HepG2 (cell line): ENCODE data around the gene MEIS1. TPM values are rescaled to one million over a fixed set of nuclear protein-coding genes. Genes with fewer than 3 reads are reported as not detected.

Experiments used
- BRD4 ChIP-seq: sonication (generic); formaldehyde crosslinking; IDR thresholded peaks from 2 replicates; pipeline ENCODE4 v1.4.0; 2020; ENCODE audit warnings: missing genetic modification reagents
- CENPBD1 ChIP-seq: sonication (generic); formaldehyde crosslinking; IDR thresholded peaks from 2 replicates; pipeline ENCODE4 v1.8.0; 2022; ENCODE audit warnings: missing genetic modification reagents, low read depth, mild to moderate bottlenecking, borderline replicate concordance
- DBP ChIP-seq: sonication (generic); formaldehyde crosslinking; IDR thresholded peaks from 2 replicates; pipeline ENCODE4 v1.4.0; 2020; ENCODE audit warnings: missing genetic modification reagents; ENCODE audit errors: not compliant biosample characterization
- ERF ChIP-seq: IDR thresholded peaks from 2 replicates; pipeline ENCODE4 v1.6.1; 2018; ENCODE audit warnings: missing biosample characterization, missing genetic modification reagents
- FOXK1 ChIP-seq: sonication (generic); formaldehyde crosslinking; IDR thresholded peaks from 2 replicates; pipeline ENCODE4 v1.4.0; 2020; ENCODE audit warnings: low read depth, missing genetic modification reagents, borderline replicate concordance
- GATAD2A ChIP-seq: IDR thresholded peaks from 2 replicates; pipeline ENCODE4 v1.6.1; 2016
- GZF1 ChIP-seq: sonication (generic); formaldehyde crosslinking; IDR thresholded peaks from 2 replicates; pipeline ENCODE4 v1.5.1; 2020; ENCODE audit warnings: mild to moderate bottlenecking, missing genetic modification reagents
- IKZF4 ChIP-seq: sonication (generic); formaldehyde crosslinking; IDR thresholded peaks from 2 replicates; pipeline ENCODE4 v1.5.1; 2020; ENCODE audit warnings: borderline replicate concordance, mild to moderate bottlenecking, low read depth, missing genetic modification reagents; ENCODE audit errors: not compliant biosample characterization
- KDM4B ChIP-seq: sonication (generic); formaldehyde crosslinking; IDR thresholded peaks from 2 replicates; pipeline ENCODE4 v1.4.0; 2020; ENCODE audit warnings: missing genetic modification reagents
- PAF1 ChIP-seq: IDR thresholded peaks from 2 replicates; pipeline ENCODE4 v1.6.1; 2016; ENCODE audit warnings: missing genetic modification reagents, missing compliant biosample characterization
- PBX3 ChIP-seq: sonication (generic); formaldehyde crosslinking; IDR thresholded peaks from 2 replicates; pipeline ENCODE4 v1.8.1; 2023; ENCODE audit warnings: missing genetic modification reagents, inconsistent platforms, borderline replicate concordance
- RARG ChIP-seq: sonication (generic); formaldehyde crosslinking; IDR thresholded peaks from 2 replicates; pipeline ENCODE4 v1.4.0; 2020; ENCODE audit warnings: low read depth, mild to moderate bottlenecking, missing genetic modification reagents
- RFXANK ChIP-seq: IDR thresholded peaks from 2 replicates; pipeline ENCODE4 v1.6.1; 2016
- SOX6 ChIP-seq, 2 experiments: fragments of 450-650 bp in 1 of 2; sonication (generic) in 1 of 2; formaldehyde crosslinking in 1 of 2; IDR thresholded peaks; 2 replicates each; pipeline versions ENCODE4 v1.4.0 to v1.6.1; 2017 to 2020; ENCODE audit warnings: antibody characterized with exemption in 1 of 2, mild to moderate bottlenecking in 1 of 2, missing genetic modification reagents in 1 of 2
- TEAD3 ChIP-seq: optimal IDR thresholded peaks from 2 replicates; pipeline ENCODE3; 2016; ENCODE audit warnings: borderline replicate concordance
- THAP9 ChIP-seq: sonication (generic); formaldehyde crosslinking; IDR thresholded peaks from 2 replicates; pipeline ENCODE4; 2020; ENCODE audit warnings: missing genetic modification reagents, mild to moderate bottlenecking, borderline replicate concordance
- ZFP36L1 ChIP-seq: sonication (generic); formaldehyde crosslinking; IDR thresholded peaks from 2 replicates; pipeline ENCODE4 v1.8.0; 2022; ENCODE audit warnings: mild to moderate bottlenecking, missing genetic modification reagents, moderate library complexity
- ZMYM2 ChIP-seq: sonication (generic); formaldehyde crosslinking; IDR thresholded peaks from 2 replicates; pipeline ENCODE4 v1.8.0; 2022; ENCODE audit warnings: mild to moderate bottlenecking, missing genetic modification reagents
- ZNF124 ChIP-seq: sonication (generic); formaldehyde crosslinking; IDR thresholded peaks from 2 replicates; pipeline ENCODE4 v1.4.0; 2020; ENCODE audit warnings: missing genetic modification reagents
- ZNF251 ChIP-seq: sonication (generic); formaldehyde crosslinking; IDR thresholded peaks from 2 replicates; pipeline ENCODE4 v1.9.0; 2021; ENCODE audit warnings: mild to moderate bottlenecking, missing genetic modification reagents
- ZNF607 ChIP-seq: sonication (generic); formaldehyde crosslinking; IDR thresholded peaks from 2 replicates; pipeline ENCODE4 v1.5.1; 2020; ENCODE audit warnings: missing genetic modification reagents, mild to moderate bottlenecking, borderline replicate concordance
- ZNF839 ChIP-seq: sonication (generic); formaldehyde crosslinking; IDR thresholded peaks from 2 replicates; pipeline ENCODE4 v1.4.0; 2020; ENCODE audit warnings: missing genetic modification reagents, mild to moderate bottlenecking, borderline replicate concordance
- polyA plus RNA-seq, 8 experiments: library from polyadenylated mRNA; depleted of rRNA in 3 of 8; stranded (reverse) in 7 of 8; unstranded in 1 of 8; fragments of >200 nt; fragmentation: Illumina TruSeq in 4 of 8; extraction: Trizol in 4 of 8; gene quantifications; 2 replicates each; pipeline versions ENCODE4 v1.2.1 to v1.2.3, GENCODE V29; 2011 to 2016; ENCODE audit warnings: low read depth in 4 of 8, missing spikeins in 1 of 8, mixed read lengths in 1 of 8; ENCODE audit not compliant: insufficient read depth in 1 of 8
- total RNA-seq, 5 experiments: library from RNA; depleted of rRNA; stranded (reverse); fragments of >200 nt; fragmentation: Illumina TruSeq; extraction: Trizol; gene quantifications; 2 replicates each; pipeline ENCODE4 v1.2.3, GENCODE V29; 2016; ENCODE audit warnings: low read depth in 1 of 5
- TF ChIP-seq, protein P1 (sequence below): sonication (generic); formaldehyde crosslinking; IDR thresholded peaks from 2 replicates; pipeline ENCODE4 v1.4.0; 2020; ENCODE audit warnings: missing genetic modification reagents

Gene MEIS1
- total and polyA plus RNA-seq, 2 of the 13 experiments (the other 11 are each of a cell fraction or from before 2014, with no cell fraction given), result 3.8 to 6.0 TPM

DNA sequence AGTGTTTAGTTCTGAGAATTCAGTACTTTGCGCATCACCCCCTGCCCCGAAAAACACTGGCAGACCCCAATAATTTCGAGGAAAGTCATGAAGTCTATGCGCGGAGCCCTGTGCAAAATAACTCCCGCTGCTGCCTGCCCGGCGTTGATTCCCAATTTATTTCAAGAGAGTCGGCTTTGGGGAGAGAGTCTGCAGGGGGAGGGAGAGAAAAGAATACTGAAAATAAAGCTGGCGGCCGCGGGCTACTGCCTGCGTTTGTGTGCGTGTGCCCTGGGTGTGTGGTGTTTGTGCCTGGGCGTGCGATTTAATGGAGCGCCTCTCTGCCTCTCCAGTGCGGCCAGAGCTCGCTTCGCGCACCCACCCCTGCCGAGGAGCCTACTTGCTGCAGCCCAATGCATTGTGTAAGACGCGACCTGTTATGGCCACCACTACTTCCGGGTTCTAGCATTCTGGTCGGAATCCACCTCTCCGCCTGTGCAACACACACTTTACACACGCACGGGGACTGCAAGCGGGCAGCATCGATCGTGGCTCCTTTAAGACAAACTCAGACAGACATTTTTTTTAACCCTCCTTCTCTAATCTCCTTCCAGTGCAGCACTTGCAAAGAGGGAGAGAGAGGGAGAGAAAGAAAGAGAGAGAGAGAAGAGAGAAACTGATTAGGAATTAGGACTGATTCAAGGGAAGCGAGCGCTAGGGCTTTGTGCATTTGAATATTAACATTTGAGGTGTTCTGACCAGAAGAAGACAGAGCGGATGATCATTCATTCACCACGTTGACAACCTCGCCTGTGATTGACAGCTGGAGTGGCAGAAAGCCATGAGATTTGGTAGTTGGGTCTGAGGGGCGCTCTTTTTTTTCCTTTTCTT is at the start of gene MEIS1 (continued):
- no peak for TF ChIP-seq PBX3
- TF ChIP-seq GZF1 (CRISPR knock-in tag), result 0 out of 2 replicates have a peak, but pooled peaks have one; percentile 66
- peak; percentile 22; the same call in 1 of the 2 replicates for TF ChIP-seq ZNF607 (CRISPR knock-in tag)
- TF ChIP-seq SOX6 (IDR thresholded peaks at IDR 0.05), result no peak
- TF ChIP-seq SOX6 (CRISPR knock-in tag; IDR thresholded peaks at IDR 0.05), result peak; percentile 72; the same call in 1 of the 2 replicates
- TF ChIP-seq PAF1 (CRISPR knock-in tag), result no peak
- TF ChIP-seq KDM4B (CRISPR knock-in tag), result peak; percentile 71; the same call in 1 of the 2 replicates
- TF ChIP-seq IKZF4, result peak; percentile 53
- TF ChIP-seq ZFP36L1 (CRISPR knock-in tag), result no peak
- peak; percentile 71 for TF ChIP-seq ZNF124 (CRISPR knock-in tag)
- TF ChIP-seq ZNF839 (CRISPR knock-in tag), result peak; percentile 56; the same call in 1 of the 2 replicates
- peak; percentile 92 for TF ChIP-seq BRD4 (CRISPR knock-in tag)
- no peak for TF ChIP-seq ZMYM2 (CRISPR knock-in tag)
- no peak for TF ChIP-seq DBP (CRISPR knock-in tag)
- peak; percentile 88; the same call in 1 of the 2 replicates for TF ChIP-seq ERF (CRISPR knock-in tag)
- TF ChIP-seq RFXANK (CRISPR knock-in tag), result 0 out of 2 replicates have a peak, but pooled peaks have one; percentile 72
- TF ChIP-seq TEAD3 (CRISPR knock-in tag), result peak; percentile 88
- TF ChIP-seq, protein P1, sequence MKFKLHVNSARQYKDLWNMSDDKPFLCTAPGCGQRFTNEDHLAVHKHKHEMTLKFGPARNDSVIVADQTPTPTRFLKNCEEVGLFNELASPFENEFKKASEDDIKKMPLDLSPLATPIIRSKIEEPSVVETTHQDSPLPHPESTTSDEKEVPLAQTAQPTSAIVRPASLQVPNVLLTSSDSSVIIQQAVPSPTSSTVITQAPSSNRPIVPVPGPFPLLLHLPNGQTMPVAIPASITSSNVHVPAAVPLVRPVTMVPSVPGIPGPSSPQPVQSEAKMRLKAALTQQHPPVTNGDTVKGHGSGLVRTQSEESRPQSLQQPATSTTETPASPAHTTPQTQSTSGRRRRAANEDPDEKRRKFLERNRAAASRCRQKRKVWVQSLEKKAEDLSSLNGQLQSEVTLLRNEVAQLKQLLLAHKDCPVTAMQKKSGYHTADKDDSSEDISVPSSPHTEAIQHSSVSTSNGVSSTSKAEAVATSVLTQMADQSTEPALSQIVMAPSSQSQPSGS (CRISPR knock-in tag), result peak; percentile 84
- TF ChIP-seq FOXK1 (CRISPR knock-in tag), result peak; percentile 95; the same call in 1 of the 2 replicates
- peak; percentile 86 for TF ChIP-seq GATAD2A (CRISPR knock-in tag)
- no peak for TF ChIP-seq CENPBD1 (CRISPR knock-in tag)
- TF ChIP-seq ZNF251 (CRISPR knock-in tag), result no peak
- peak; percentile 78; the same call in 1 of the 2 replicates for TF ChIP-seq THAP9 (CRISPR knock-in tag)
- no peak for TF ChIP-seq RARG (CRISPR knock-in tag)
